ENCODE data around the gene FKBP4.
A peak's percentile ranks its signal among the peaks of the same experiment; 100 is the strongest.

The FKBP4 gene

DNA sequence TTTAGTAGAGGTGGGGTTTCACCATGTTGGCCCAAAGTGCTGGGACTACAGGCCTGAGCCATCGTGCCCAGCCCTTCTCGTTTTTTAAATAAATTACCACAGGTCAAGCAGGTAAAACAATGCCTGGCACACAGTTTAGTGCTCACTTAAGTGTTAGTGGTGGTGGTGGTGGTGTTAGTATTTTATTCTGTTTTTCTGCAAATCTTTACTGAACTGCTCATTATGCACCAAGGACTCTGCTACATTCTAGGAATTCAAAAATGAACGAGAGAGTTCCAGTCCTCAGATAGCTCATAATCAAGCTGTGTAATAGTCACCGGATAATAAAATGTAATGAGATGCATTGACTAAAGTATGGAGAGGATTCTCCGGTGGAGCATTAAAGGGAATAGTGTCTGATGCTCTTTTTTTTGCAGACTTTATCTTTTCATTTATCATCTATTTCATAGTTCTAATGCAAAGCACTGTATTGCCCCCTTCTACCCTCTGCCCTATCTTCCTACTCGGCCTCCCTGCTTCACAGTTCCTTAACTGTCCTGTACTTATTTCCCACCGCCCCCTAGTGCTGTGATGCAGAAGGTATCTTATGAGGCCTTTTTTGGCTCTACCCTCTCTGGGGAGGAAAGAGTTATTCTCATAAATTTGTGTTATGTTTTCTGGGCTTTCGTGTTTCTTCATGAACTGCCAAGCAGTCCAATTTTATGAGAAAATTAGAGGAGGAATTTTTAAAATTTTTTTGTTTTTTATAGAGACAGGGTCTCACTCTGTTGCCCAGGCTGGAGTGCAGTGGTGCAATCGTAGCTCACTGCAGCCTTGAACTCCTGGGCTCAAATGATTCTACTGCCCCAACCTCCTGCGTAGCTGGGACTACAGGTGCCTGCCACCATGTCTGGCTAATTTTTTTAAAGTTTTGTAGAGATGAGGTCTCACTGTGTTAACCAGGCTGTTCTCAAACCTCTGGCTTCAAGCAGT lies 18.7 kb downstream of the FKBP4 start:
- peak in 1 of 2 donors; percentile 32 for DNase-seq (ENCODE audit: low read depth in 2 of 2)

GRCh38 chr12:2819810-2820209 lies 25.0 kb downstream of the FKBP4 start:
- DNase-seq (ENCODE audit: low read depth in 2 of 2), result no peak

- no peak for DNase-seq (ENCODE audit: low read depth in 2 of 2)
Observed at GRCh38 chr12:2820432-2820831, 25.7 kb downstream of the FKBP4 start.

DNA sequence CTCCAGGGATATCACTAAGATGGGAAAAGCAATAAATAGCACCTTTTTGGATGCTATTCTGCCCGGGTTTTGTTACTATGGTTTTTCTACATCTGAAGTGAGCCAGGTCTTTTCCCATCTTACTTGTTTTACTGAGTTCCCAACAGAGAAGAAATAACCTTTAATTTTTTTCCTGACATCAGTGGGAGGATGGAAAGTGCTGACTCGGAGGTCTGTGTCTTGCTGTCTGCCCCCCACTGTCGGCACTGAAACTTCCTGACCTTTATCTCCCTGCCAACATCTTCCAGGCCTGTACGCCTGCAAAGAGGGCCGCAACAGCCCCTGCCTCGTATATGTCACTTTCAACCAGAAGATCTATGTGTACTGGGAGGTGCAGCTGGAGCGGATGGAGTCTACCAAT lies 28.7 kb downstream of the FKBP4 start:
- DNase-seq (ENCODE audit: low read depth in 2 of 2), result no peak

GRCh38 chr12:2824541-2824940 lies 29.8 kb downstream of the FKBP4 start:
- DNase-seq (ENCODE audit: low read depth in 2 of 2), result no peak

GRCh38 chr12:2825132-2825531 lies 30.4 kb downstream of the FKBP4 start:
- no peak for DNase-seq (ENCODE audit: low read depth in 2 of 2)

- DNase-seq (ENCODE audit: low read depth in 2 of 2), result no peak
Observed at GRCh38 chr12:2826036-2826435, 31.3 kb downstream of the FKBP4 start.

- DNase-seq (ENCODE audit: low read depth in 2 of 2), result no peak
Observed at GRCh38 chr12:2826721-2827515, 32.1 kb downstream of the FKBP4 start.

- no peak for DNase-seq (ENCODE audit: low read depth in 2 of 2)
Observed at GRCh38 chr12:2829275-2829674, 34.5 kb downstream of the FKBP4 start.

GRCh38 chr12:2832550-2833127 lies 37.9 kb downstream of the FKBP4 start:
- DNase-seq (ENCODE audit: low read depth in 2 of 2), result no peak

DNA sequence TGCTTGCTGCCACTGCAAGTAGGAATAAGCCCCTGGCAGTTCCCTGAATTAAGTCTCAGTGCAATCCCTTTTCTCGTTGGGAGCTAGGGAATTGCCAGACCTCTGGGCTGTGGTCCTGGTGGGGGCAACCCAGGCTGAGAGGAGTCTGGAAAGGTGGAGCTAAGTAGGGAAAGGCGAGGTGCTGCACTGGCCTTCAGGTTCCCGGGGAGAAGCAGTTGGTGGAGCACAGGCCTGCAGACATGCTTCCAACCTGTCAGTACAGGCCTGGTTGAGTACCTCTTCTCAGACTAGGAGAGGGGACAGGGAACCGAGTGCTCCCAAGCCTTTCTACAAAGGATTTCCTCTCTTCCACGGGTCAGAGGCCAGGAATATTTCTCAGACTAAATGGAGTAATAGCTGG lies 38.6 kb downstream of the FKBP4 start:
- DNase-seq (ENCODE audit: low read depth in 2 of 2), result no peak

DNA sequence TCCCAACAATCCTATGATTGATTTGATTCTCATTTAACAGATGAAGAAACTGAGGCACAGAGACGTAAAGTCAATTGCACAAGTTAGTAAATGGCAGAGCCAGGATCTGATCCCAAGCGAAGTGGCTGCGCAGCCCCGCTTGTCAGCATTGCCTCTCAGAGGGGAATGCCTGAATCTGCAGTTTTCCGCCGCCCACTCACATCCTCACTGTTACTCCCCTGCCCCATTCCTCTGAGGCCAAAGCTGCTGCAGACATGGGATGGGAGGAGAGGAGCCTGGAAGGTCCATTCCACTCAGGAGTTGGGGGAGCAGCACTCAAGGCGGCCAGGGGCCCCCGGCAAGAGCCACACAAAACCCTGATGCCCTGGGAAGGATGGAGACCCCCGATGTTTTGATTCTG lies 39.0 kb downstream of the FKBP4 start:
- DNase-seq (ENCODE audit: low read depth in 2 of 2), result no peak

DNA sequence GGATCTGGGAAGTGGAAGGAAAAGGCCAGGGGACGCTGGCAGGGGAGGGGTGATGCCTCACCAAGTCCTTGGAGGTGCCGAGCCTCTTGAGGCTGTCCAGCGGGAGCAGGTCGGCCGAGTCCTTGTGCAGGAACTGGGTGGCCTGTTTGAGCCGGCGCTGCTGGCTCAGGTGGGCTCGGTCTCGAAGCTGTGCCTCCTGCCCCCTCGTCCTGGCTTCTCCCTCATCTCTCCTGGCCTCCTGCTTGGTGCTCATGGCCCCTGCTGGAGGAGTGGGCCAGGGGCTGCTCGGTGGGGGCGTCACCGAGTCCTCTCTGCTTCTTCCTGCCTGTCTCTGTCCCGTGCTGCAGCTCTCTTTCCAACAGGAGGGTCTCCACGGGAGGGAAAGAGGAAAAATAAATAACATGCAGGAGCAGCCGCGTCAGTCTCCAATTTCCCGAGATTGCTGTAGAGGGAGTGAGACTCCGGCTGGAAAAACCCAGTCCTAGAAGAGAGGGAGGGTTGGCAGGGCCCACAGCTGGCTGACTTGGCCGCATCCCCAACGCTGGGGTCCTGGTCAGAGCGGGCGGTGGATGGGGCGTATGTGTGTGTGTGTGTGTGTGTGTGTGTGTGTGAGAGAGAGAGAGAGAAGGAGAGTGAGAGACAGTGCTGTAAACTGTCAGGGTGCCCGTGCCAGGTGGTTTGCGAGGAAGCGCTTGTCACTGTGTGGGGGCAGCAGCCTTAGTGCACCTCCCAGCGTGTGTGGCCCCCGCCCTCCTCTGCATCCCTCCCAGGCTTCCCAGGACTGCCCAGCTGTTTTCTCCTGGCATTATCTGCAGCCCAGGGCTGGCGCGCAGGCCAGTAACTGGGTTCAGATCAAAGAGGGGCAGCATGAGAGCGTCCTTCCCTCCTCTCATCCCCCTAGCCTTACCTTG lies 40.1 kb downstream of the FKBP4 start, which contains the start of gene NRIP2:
Gene NRIP2 (minus strand): TSS at position 455 of the 911 bp plus-strand sequence. CDS start 52 bp downstream, at position 403.
- DNase-seq (ENCODE audit: low read depth in 2 of 2), result no peak

- DNase-seq (ENCODE audit: low read depth in 2 of 2), result no peak
Observed at GRCh38 chr12:2835691-2836403, 41.1 kb downstream of the FKBP4 start.

GRCh38 chr12:2836574-2836973 lies 41.8 kb downstream of the FKBP4 start:
- DNase-seq (ENCODE audit: low read depth in 2 of 2), result no peak

DNA sequence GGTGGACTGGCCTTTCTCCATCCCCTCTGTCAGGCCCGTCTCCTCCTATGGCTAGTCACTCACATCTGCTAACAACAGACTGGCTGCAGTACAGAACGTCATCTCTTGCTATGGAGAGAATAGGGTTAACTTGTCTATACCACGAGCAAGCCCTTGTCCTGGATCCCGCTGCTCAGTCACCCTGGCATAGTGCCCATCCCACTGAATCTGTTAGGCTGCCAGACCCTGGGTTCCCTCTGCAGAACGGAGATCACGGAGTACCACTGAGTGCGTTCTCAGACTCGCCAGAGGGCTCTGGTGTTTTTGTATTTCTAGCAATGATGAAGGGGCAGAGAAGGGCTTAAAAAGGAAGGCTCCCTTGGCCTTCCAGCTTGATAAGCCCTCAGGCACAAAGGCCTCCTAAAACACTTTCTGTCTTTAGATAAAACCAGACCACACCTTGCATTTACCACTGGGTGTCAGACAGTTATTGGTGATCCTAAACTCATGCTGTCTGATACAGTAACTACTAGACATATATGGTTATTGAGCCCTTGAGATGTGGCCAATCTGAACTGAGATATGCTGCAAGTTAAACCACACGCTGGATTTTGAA lies 46.4 kb downstream of the FKBP4 start:
- DNase-seq (ENCODE audit: low read depth in 2 of 2), result no peak

GRCh38 chr12:2842948-2843347 lies 48.2 kb downstream of the FKBP4 start:
- DNase-seq (ENCODE audit: low read depth in 2 of 2), result no peak

DNA sequence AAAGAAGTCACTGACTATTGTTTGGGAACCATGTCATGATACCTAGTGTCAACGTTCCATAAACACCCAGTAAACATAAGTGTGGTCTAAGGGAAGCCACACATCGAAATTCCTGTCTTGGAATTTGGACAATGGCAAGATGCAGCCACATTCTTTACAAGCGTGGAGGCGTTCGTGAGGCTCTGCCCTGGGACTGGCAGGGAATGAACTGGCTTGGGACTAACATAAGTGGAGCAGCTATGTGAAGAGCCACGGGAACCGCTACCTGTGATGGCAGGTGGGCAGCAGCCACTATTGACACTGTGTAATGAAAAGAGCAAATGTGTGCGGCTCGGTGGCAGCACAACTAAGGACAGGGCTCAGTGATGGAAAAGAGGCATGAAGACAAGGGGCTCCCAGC lies 50.0 kb downstream of the FKBP4 start:
- no peak for DNase-seq (ENCODE audit: low read depth in 2 of 2)

GRCh38 chr12:2845280-2845679 lies 50.5 kb downstream of the FKBP4 start:
- no peak for DNase-seq (ENCODE audit: low read depth in 2 of 2)

GRCh38 chr12:2851931-2852330 lies 57.2 kb downstream of the FKBP4 start:
- no peak for DNase-seq (ENCODE audit: low read depth in 2 of 2)

All from stimulated activated CD8-positive, alpha-beta memory T cell treated with anti-CD3 and anti-CD28 coated beads, Interleukin-2, amount 100 ng/mL, for 48 hours (primary cell).